Measurements from ENCODE around the gene KRIT1. TPM values are rescaled to one million over a fixed set of nuclear protein-coding genes. Genes with fewer than 3 reads are reported as not detected.

Gene KRIT1
- total RNA-seq (2016; rRNA removed; fragmentation: Illumina TruSeq; extraction: Trizol) (29.4 and 31.2 TPM in 2 replicates), polyA plus RNA-seq (2011; rRNA removed) (23.4 and 37.7 TPM in 2 replicates), polyA minus RNA-seq (2011; rRNA and poly(A)+ RNA removed; ENCODE audit: low replicate concordance) (63.6 and 109 TPM in 2 replicates), Bru-seq, nascent RNA (percentile 85 among the genes with signal in this experiment), BruChase-seq, experiment 1, labeled RNA remaining after a 6-hour chase (percentile 93 among the genes with signal in this experiment), BruChase-seq, experiment 2, labeled RNA remaining after a 2-hour chase (percentile 95 among the genes with signal in this experiment)
- total RNA-seq (2016; cell fraction: cytosol; rRNA removed; fragmentation: Illumina TruSeq; extraction: Trizol; ENCODE audit: low read depth): 9.3 and 10.7 TPM in 2 replicates
- 32.5 and 32.9 TPM in 2 replicates for total RNA-seq (2016; cell fraction: insoluble cytoplasmic fraction; rRNA removed; fragmentation: Illumina TruSeq; extraction: Trizol)
- 16.8 and 17.7 TPM in 2 replicates for total RNA-seq (2016; cell fraction: membrane; rRNA removed; fragmentation: Illumina TruSeq; extraction: Trizol)
- total RNA-seq (2016; cell fraction: nucleus; rRNA removed; fragmentation: Illumina TruSeq; extraction: Trizol): 34.8 and 48.4 TPM in 2 replicates
- 9.9 and 15.5 TPM in 2 replicates for polyA plus RNA-seq (2011; cell fraction: cytosol; rRNA removed)
- 33.6 and 34.0 TPM in 2 replicates for polyA plus RNA-seq (2011; cell fraction: nucleus; rRNA removed)
- 14.7 and 18.8 TPM in 2 replicates for polyA plus RNA-seq (2012)
- 1.3 TPM in 2 replicates for polyA plus RNA-seq (2016; cell fraction: cytosol; fragmentation: Illumina TruSeq; extraction: Trizol; ENCODE audit: low read depth)
- 22.8 and 25.0 TPM in 2 replicates for polyA plus RNA-seq (2016; cell fraction: insoluble cytoplasmic fraction; fragmentation: Illumina TruSeq; extraction: Trizol; ENCODE audit: low read depth)
- 5.0 and 5.4 TPM in 2 replicates for polyA plus RNA-seq (2016; cell fraction: membrane; fragmentation: Illumina TruSeq; extraction: Trizol; ENCODE audit: low read depth)
- 45.3 and 51.0 TPM in 2 replicates for polyA plus RNA-seq (2016; cell fraction: nucleus; fragmentation: Illumina TruSeq; extraction: Trizol; ENCODE audit: insufficient read depth, low read depth)
- 9.4 and 13.5 TPM in 2 replicates for polyA minus RNA-seq (2011; cell fraction: cytosol; rRNA and poly(A)+ RNA removed)
- 99.1 and 114 TPM in 2 replicates for polyA minus RNA-seq (2011; cell fraction: nucleus; rRNA and poly(A)+ RNA removed)
- long read RNA-seq, experiment 1, partial matches to known transcripts: 3 of 5 reads
- long read RNA-seq, experiment 1, other reads (novel, unspliced or antisense): 1 of 5 reads
- long read RNA-seq, experiment 2, partial matches to known transcripts: 4 of 14 reads
- long read RNA-seq, experiment 2, other reads (novel, unspliced or antisense): 9 of 14 reads

DNA sequence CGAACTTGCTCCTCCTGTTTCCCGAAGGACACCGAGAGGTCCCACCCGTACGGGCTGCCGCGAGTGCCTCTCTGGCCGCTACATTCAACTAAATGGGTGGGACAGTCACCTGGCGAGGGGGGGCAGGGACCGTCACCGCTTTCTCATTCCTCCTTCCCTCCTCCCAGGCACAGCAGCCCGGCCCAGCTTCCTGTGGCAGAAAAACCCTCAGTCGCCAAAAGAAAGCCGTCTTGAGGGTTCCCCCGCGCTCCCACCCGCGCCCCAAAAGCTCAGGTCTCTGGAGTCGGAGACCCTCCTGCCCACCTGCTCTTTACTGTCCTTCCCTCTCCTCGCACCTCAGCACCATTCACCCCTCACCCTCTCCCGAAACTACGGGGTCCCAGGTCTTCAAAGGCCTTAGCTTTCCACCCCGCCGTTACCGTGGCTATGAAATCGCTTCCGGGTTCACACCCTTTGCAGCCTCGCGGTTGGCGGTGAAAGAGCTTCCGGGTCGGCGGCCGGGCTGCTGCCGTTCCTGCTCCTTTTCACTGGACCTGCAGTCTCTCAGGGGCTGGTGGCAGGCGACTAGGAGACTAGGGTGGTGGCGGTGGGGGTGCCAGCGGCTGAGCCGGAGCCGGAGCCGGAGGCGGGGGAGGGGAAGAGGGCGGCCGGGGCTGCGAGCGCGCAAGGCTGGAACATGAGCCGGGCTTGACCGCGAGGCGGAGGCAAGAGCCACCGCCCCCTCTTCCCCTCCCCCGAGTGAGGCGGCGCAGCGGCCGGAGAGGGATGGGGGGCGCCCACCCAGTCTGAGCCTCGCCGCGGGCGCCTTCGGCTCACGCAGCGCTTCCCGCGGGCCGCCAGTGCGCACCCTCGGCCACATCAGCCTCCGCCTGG lies at the start of gene KRIT1, which contains the start of gene ANKIB1:
TSS of gene KRIT1 (minus strand) at position 428 of the 873 bp plus-strand sequence. CDS start 3,779 bp downstream, outside the sequence.
TSS of gene ANKIB1 (plus strand) at position 488 of the 873 bp plus-strand sequence. CDS start 49,005 bp downstream, outside the sequence.
- POLR2A ChIA-PET: interaction anchor here (0.6 to 2.4 kb wide), 6 partner anchors 40 to 282 kb away, joined by 3 to 22 read pairs (median 4); partner anchors contain the start of genes GATAD1, LRRD1, PEX1 and RBM48
- peak within 1 kb of the TSS; percentile 99 for H3K27ac ChIP-seq (ENCODE audit: extremely low read length, insufficient read depth, low read length)
- intact Hi-C loops (cut with micrococcal nuclease; ENCODE audit: unreplicated experiment) (loop anchor here (1.0 to 5.0 kb wide), 4 partner anchors 48 to 201 kb away; partner anchors contain the start of genes CYP51A1 and GATAD1), in situ Hi-C loops (cut with HindIII; ENCODE audit: extremely low pct_ligation_motif_present, low pct_unique_long_range_greater_than_20kb) (no loop called here)
- peak within 1 kb of the TSS; percentile 81 for H3K4me2 ChIP-seq (ENCODE audit: low read depth, low read length)
- peak within 1 kb of the TSS; percentile 76 for H2AFZ ChIP-seq (ENCODE audit: low read length)
- FAIRE-seq (no peak), DNase-seq (ENCODE audit: low spot score) (peak; percentile 86), ATAC-seq (peak; percentile 92)
- peaks cover 35% of the 10 kb centered on the region for H3K4me1 ChIP-seq (ENCODE audit: insufficient read depth, low read length)
- H3K9ac ChIP-seq (ENCODE audit: insufficient read depth, low read depth, low read length): peak within 1 kb of the TSS; percentile 95
- peaks cover 54% of the 10 kb centered on the region for H3K79me2 ChIP-seq (ENCODE audit: insufficient read depth, low read length)
- H4K20me1 ChIP-seq (ENCODE audit: insufficient read depth, low read length): no peaks in the 10 kb centered on the region; the same call in 1 of the 2 replicates
- no peaks in the 10 kb centered on the region for H3K9me3 ChIP-seq (ENCODE audit: low read length)
- H3K36me3 ChIP-seq (replicated peaks in 1 of 2; ENCODE audit: control insufficient read depth in 1 of 2, insufficient read depth in 2 of 2, low read length in 2 of 2): peaks cover 2 to 5% of the 10 kb centered on the region in 2 experiments; a peak in 4 of 5 replicates
- CTCF ChIA-PET (ENCODE audit: low intra/inter-chr PET ratio, low total read pairs): no interaction called here
- H3K27me3 ChIP-seq (ENCODE audit: control insufficient read depth in 1 of 2, insufficient read depth in 2 of 2, low read length in 2 of 2): no peaks in the 10 kb centered on the region; a peak in 1 of 5 replicates
- BruUV-seq (replicated peaks): no TSS peak
- WGBS (ENCODE audit: low lambda C conversion rate): 2% methylated on average over 27 of the region's 71 CpGs
- H3K4me3 ChIP-seq (replicated peaks in 1 of 3; ENCODE audit: insufficient read depth in 1 of 3, low read depth in 2 of 3, low read length in 3 of 3): peak within 1 kb of the TSS; percentile 79 to 98 (median 93)
- TF ChIP-seq GTF3A (CRISPR knock-in tag; conservative IDR thresholded peaks at IDR 0.05) (no peak), DNMT3B (CRISPR knock-in tag; conservative IDR thresholded peaks at IDR 0.05) (no peak), ZNF431 (CRISPR knock-in tag; IDR thresholded peaks at IDR 0.05; ENCODE audit: borderline replicate concordance, low read depth) (peak; percentile 42; the same call in 1 of the 2 replicates), RARA (CRISPR knock-in tag; IDR thresholded peaks at IDR 0.05) (0 out of 2 replicates have a peak, but pooled peaks have one; percentile 13), ZNF337 (CRISPR knock-in tag; IDR thresholded peaks at IDR 0.05; ENCODE audit: borderline replicate concordance, low read depth) (no peak), MTF2 (CRISPR knock-in tag; IDR thresholded peaks at IDR 0.05; ENCODE audit: borderline replicate concordance) (0 out of 2 replicates have a peak, but pooled peaks have one; percentile 21), HOXA5 (CRISPR knock-in tag; IDR thresholded peaks at IDR 0.05) (peak; percentile 82), ZNF333 (CRISPR knock-in tag; IDR thresholded peaks at IDR 0.05; ENCODE audit: borderline replicate concordance) (no peak), PPARG (CRISPR knock-in tag; conservative IDR thresholded peaks at IDR 0.05) (peak; percentile 10; the same call in 1 of the 2 replicates), PHF21A (CRISPR knock-in tag; IDR thresholded peaks at IDR 0.05) (peak; percentile 73), ZNF737 (CRISPR knock-in tag; IDR thresholded peaks at IDR 0.05; ENCODE audit: borderline replicate concordance) (no peak; the same call in 1 of the 2 replicates)
- TF ChIP-seq, protein P1, sequence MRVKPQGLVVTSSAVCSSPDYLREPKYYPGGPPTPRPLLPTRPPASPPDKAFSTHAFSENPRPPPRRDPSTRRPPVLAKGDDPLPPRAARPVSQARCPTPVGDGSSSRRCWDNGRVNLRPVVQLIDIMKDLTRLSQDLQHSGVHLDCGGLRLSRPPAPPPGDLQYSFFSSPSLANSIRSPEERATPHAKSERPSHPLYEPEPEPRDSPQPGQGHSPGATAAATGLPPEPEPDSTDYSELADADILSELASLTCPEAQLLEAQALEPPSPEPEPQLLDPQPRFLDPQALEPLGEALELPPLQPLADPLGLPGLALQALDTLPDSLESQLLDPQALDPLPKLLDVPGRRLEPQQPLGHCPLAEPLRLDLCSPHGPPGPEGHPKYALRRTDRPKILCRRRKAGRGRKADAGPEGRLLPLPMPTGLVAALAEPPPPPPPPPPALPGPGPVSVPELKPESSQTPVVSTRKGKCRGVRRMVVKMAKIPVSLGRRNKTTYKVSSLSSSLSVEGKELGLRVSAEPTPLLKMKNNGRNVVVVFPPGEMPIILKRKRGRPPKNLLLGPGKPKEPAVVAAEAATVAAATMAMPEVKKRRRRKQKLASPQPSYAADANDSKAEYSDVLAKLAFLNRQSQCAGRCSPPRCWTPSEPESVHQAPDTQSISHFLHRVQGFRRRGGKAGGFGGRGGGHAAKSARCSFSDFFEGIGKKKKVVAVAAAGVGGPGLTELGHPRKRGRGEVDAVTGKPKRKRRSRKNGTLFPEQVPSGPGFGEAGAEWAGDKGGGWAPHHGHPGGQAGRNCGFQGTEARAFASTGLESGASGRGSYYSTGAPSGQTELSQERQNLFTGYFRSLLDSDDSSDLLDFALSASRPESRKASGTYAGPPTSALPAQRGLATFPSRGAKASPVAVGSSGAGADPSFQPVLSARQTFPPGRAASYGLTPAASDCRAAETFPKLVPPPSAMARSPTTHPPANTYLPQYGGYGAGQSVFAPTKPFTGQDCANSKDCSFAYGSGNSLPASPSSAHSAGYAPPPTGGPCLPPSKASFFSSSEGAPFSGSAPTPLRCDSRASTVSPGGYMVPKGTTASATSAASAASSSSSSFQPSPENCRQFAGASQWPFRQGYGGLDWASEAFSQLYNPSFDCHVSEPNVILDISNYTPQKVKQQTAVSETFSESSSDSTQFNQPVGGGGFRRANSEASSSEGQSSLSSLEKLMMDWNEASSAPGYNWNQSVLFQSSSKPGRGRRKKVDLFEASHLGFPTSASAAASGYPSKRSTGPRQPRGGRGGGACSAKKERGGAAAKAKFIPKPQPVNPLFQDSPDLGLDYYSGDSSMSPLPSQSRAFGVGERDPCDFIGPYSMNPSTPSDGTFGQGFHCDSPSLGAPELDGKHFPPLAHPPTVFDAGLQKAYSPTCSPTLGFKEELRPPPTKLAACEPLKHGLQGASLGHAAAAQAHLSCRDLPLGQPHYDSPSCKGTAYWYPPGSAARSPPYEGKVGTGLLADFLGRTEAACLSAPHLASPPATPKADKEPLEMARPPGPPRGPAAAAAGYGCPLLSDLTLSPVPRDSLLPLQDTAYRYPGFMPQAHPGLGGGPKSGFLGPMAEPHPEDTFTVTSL (CRISPR knock-in tag; IDR thresholded peaks at IDR 0.05; ENCODE audit: borderline replicate concordance): no peak; the same call in 1 of the 2 replicates
